Dendritic cell treated with granulocyte-macrophage colony-stimulating factor and Interleukin-4, amounts not matched to agents 40 ng/mL and 50 ng/mL, for 4 days (primary cell): ENCODE data around the gene MAP3K12.
"Not testable (repeated sequence)": the region's sequence is repeated elsewhere in the genome, so short reads cannot be mapped to it uniquely, and the experiment has no call there.

Experiments
- H3K27ac Mint-ChIP-seq: one replicate; pipeline ENCODE4 v1.8.0; 2022; ENCODE audit warnings: mild to moderate bottlenecking, mixed read lengths
- H3K27me3 Mint-ChIP-seq: one replicate; pipeline ENCODE4 v1.8.0; 2022; ENCODE audit warnings: mild to moderate bottlenecking, mixed read lengths
- H3K36me3 Mint-ChIP-seq: one replicate; pipeline ENCODE4 v1.8.0; 2022; ENCODE audit warnings: low read depth, mixed read lengths
- H3K4me1 Mint-ChIP-seq: one replicate; pipeline ENCODE4 v1.8.0; 2022; ENCODE audit warnings: low read depth, mixed read lengths
- H3K4me3 Mint-ChIP-seq: one replicate; pipeline ENCODE4 v1.8.0; 2022; ENCODE audit warnings: mild to moderate bottlenecking, moderate library complexity, mixed read lengths
- H3K9me3 Mint-ChIP-seq: one replicate; pipeline ENCODE4 v1.8.0; 2022; ENCODE audit warnings: mixed read lengths
- intact Hi-C: fragments of 100-400 bp; cut with micrococcal nuclease; formaldehyde crosslinking; loops from one replicate; pipeline ENCODE4 v1.15.0; 2022

The MAP3K12 gene

DNA sequence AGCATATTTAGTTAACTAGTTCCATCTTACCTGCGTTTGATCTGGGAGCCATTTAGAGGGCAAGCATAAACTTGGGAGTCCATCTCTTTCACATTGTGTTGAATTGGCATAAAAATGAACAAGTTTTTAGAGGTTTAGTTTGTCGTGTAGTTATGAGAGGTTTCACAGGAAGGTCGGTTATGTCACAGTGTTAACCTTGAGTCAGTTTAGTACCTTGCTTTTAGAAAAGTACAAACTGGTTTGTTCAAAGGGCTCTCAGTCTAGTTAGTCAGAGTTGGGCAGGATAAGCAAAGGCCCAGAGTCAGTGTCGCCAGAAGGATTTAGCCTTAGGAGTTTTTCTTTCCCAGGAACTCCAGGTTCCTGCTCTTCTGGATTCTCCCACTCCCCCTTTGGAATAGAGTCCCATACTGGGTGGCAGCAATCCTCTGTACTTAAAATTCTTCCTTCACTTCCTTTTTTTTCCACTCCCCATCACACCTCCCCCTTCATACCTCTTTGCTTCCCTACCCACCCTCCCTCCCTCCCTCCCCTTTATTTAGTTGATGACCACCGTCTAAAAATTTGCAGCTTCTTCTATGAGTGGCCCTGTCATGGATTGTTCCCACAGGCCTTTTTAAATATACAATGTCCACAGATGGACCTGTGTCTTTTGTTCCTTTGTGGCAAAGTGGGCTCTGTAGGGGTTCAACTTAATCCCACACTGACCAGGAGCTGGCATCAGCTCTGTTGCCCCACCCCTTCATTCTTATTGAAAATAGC, 35.3 kb downstream of the MAP3K12 start:
- Mint-ChIP-seq H3K9me3 (no peaks in the 10 kb centered on the region), H3K4me1 (peaks cover 58% of the 10 kb centered on the region), H3K36me3 (peaks cover 100% of the 10 kb centered on the region), H3K27ac (no peak overlapping the region), H3K4me3 (no peak overlapping the region), H3K27me3 (no peaks in the 10 kb centered on the region)
- intact Hi-C loops, result no loop called here

DNA sequence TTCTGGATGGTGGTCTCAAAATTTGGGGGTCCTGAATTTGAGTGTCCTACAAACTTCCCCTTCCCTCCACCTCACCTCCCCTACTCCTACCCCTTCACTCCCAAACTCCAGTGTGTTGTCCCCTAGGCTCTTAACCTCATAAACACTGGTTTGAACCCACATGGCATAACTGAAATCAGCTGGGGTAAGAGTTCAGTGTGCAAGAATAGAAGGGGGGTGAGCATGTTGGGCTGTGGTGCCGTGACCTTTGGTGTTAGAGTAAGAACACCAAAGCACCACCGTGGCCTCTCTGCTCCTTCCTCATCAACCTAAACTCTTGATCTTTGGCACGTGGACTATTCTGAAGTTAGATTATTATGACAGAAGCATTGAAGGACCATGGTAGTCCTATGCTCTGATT, 36.3 kb downstream of the MAP3K12 start:
- H3K27me3 Mint-ChIP-seq, result no peaks in the 10 kb centered on the region
- no peaks in the 10 kb centered on the region for H3K9me3 Mint-ChIP-seq
- peaks cover 58% of the 10 kb centered on the region for H3K4me1 Mint-ChIP-seq
- H3K36me3 Mint-ChIP-seq, result peaks cover 100% of the 10 kb centered on the region
- no peak overlapping the region for H3K4me3 Mint-ChIP-seq
- H3K27ac Mint-ChIP-seq, result peak overlapping the region; percentile 15
- intact Hi-C loops, result no loop called here

DNA sequence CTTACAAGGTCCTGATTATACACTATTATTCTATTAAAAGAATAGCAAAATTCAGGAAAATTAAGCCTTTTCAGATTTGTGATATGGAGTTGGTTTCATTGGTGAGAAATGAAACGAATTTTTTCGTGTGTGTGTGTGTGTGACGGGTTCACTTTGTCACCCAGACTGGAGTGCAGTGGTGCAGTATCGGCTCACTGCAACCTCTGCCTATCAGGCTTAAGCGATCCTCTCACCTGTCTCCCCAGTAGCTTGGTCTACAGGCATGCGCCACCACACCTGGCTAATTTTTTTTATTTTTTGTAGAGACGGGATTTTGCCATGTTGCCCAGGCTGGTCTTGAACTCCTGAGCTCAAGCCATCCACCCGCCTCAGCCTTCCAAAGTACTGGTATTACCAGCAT, 37.7 kb downstream of the MAP3K12 start:
- H3K27me3 Mint-ChIP-seq, result no peaks in the 10 kb centered on the region

DNA sequence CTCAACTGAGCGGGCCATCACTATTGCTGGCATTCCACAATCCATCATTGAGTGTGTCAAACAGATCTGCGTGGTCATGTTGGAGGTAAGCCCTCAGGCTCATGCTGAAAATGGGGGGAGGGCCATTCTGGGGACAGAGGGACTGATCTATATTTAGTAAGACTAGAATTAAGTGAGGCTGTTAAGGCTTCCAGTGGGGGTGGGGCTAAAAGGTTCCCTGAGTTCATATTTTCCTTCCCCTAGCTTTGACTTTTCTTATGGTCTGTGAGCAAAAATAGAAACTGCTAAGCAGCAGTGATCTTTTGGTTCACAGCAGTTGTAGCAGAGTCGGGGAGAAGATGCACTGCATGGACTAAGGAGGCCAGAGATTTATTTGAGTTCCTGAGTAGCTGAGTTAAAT, 38.2 kb downstream of the MAP3K12 start:
- Mint-ChIP-seq H3K4me3 (no peak overlapping the region), H3K36me3 (peaks cover 100% of the 10 kb centered on the region), H3K27ac (no peak overlapping the region), H3K9me3 (no peaks in the 10 kb centered on the region), H3K4me1 (peaks cover 47% of the 10 kb centered on the region), H3K27me3 (no peaks in the 10 kb centered on the region)
- intact Hi-C loops, result no loop called here

More for the DNA sequence above, 37.7 kb downstream of the MAP3K12 start:
- Mint-ChIP-seq H3K27ac (no peak overlapping the region), H3K36me3 (peaks cover 100% of the 10 kb centered on the region), H3K9me3 (no peaks in the 10 kb centered on the region), H3K4me3 (no peak overlapping the region), H3K4me1 (peaks cover 52% of the 10 kb centered on the region)
- intact Hi-C loops, result no loop called here

DNA sequence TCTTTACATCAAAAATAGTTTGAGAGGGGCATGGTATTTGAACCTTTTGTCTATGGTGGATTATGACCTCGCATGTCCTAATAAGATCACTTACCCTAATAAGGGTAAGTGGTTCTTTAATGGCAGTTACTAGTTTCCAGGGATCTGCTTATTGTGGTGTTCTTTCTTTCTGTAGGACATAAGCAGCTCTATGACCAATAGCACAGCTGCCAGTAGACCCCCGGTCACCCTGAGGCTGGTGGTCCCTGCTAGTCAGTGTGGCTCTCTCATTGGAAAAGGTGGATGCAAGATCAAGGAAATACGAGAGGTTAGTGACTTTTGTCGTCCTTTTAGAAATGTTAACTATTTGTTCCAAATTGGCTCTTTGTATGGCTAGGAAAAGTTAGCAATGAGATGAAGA, 40.2 kb downstream of the MAP3K12 start:
- Mint-ChIP-seq H3K27ac (no peak overlapping the region), H3K9me3 (no peaks in the 10 kb centered on the region), H3K36me3 (peaks cover 100% of the 10 kb centered on the region), H3K4me3 (no peak overlapping the region), H3K27me3 (no peaks in the 10 kb centered on the region), H3K4me1 (peaks cover 39% of the 10 kb centered on the region)
- intact Hi-C loops, result no loop called here

DNA sequence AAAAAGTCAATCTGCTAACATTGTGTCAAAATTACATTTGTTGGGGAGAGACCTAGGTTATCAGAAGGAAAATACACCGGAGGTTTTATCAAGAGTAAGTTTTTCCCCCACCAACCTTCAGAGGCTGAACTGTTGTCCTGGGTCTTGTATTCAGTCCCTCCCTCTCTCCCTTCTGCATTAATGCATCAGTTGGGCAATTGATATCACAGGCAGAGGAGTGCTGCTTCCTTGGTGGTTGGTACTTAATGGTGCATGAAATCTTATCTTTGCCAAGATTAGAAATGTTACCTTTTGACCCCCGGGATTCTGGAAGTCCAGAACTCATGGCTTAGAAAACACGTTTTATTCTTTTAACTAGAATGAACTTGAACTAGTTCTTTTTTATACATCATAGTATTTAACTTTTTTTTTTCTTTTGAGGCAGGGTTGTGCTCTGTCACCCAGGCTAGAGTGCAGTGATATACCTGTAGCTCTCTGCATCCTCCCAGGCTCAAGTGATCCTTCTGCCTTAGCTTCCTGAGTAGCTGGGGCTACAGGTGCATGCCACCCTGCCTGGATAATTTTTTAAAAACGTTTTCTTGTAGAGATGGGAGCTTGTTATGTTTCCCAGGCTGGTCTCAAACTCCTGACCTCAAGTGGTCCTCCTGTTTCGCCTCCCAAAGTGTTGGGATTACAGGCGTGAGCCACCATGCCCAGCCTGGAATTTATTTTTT, 42.4 kb downstream of the MAP3K12 start:
- no peak overlapping the region for H3K27ac Mint-ChIP-seq
- H3K9me3 Mint-ChIP-seq, result no peaks in the 10 kb centered on the region
- H3K36me3 Mint-ChIP-seq, result peaks cover 99% of the 10 kb centered on the region
- H3K27me3 Mint-ChIP-seq, result no peaks in the 10 kb centered on the region
- peaks cover 32% of the 10 kb centered on the region for H3K4me1 Mint-ChIP-seq
- intact Hi-C loops, result no loop called here
- H3K4me3 Mint-ChIP-seq, result no peak overlapping the region

DNA sequence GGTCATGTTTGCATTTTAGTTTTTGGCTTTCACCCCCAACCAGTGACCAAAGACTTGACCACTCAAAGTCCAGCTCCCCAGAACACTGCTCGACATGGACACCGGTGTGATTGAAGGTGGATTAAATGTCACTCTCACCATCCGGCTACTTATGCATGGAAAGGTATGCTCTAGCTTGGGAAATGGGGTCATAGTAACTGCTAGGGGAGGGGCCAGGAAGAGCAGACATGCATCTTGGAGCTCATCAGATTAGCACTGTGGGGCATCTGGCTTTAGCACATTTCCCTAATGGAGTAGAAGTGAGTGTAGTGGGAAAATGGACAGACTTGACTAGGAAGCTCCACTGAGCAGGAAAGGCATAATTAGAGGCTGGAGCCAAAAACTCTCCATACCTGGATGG, 44.6 kb downstream of the MAP3K12 start:
- peaks cover 78% of the 10 kb centered on the region for H3K36me3 Mint-ChIP-seq
- intact Hi-C loops, result loop anchor here (5.0 kb wide), 1 partner anchor 273 kb away; the partner anchor contains the start of gene CALCOCO1
- H3K27me3 Mint-ChIP-seq, result no peaks in the 10 kb centered on the region
- no peak overlapping the region for H3K4me3 Mint-ChIP-seq
- H3K27ac Mint-ChIP-seq, result no peak overlapping the region
- peaks cover 26% of the 10 kb centered on the region for H3K4me1 Mint-ChIP-seq
- no peaks in the 10 kb centered on the region for H3K9me3 Mint-ChIP-seq

DNA sequence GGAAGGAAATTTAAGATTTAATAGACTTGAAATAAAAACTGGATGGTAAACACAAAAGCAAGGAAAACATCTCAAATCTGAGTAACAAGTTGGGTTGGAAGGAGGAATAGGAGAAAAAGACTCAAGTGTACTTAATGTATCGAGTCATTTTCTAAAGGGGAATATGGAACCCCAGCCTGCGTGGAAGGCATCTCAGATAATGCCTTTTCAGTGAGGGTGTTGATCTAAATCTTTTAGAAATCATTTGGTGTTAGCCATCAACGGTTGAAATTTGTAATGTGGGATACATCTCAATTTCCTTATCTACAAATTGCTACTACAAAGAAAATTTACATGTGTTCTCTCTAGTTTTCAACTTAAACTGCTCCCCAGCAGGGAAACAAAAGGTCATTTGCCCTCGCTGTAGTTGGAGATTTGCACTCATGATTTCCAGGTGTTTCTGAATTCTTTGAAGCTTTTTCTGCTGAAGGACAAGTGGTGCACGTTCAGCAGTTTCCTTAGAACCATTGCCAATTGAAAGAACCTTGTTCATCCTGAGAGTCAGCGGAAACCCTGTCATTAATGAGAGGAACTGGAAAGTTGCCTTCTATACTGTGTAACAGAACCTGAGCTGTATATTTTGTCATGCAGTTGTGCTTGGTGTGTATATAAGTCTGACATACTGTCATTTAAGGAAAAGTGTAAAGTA, 45.2 kb downstream of the MAP3K12 start:
- no peak overlapping the region for H3K27ac Mint-ChIP-seq
- peaks cover 26% of the 10 kb centered on the region for H3K4me1 Mint-ChIP-seq
- intact Hi-C loops, result loop anchor here (2.0 to 5.0 kb wide), 2 partner anchors 47 to 273 kb away; partner anchors contain the start of genes CALCOCO1 and TARBP2
- peaks cover 71% of the 10 kb centered on the region for H3K36me3 Mint-ChIP-seq
- no peak overlapping the region for H3K4me3 Mint-ChIP-seq
- H3K27me3 Mint-ChIP-seq, result no peaks in the 10 kb centered on the region
- H3K9me3 Mint-ChIP-seq, result no peaks in the 10 kb centered on the region

DNA sequence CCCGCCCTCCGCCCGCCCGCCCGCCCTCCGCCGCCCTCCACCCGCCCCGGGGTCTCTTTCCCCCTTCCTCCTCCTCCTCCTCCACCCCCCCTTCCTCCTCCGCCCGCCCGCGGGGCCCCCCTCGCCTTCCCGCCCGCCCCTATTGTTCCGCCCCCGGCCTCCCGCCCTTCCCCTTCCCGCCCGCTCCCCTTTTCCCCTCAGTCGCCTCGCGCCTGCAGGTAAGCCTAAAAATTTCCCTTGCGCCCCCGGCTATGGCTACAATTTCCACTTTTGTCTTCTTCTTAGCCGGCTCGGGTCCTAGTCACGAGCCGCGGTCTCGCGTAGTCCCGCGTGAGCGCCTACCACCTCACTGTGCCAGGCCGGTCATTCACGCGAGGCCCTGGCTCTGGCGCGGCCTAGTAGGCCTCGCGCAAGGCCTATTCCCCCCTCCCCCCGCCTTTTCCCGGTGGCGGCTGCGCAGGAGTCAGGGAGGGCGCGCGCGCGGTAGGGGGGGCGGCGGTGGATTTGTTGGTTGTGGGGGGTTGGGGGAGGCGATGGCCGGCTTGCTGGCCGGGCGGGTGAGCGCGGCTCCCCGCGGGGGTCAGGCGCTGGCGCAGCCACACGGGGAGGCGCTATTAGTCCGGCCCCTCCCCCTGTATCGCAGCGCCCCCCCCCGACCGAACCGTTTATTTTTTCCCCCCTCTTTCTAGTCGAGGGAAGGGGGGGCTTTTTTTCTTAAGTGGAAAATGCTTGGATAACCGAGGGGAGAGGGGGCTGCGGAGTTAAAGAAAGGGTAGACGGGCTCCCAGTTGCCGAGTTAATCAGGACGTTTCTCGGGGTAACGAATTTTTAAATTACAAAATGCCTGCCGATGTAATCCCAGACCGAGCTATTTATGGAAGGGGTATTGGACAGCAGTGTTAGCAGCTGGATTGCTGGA, 46.8 kb downstream of the MAP3K12 start:
- peak overlapping the region; percentile 92 for H3K4me3 Mint-ChIP-seq
- no peaks in the 10 kb centered on the region for H3K9me3 Mint-ChIP-seq
- peaks cover 70% of the 10 kb centered on the region for H3K36me3 Mint-ChIP-seq
- no peaks in the 10 kb centered on the region for H3K27me3 Mint-ChIP-seq
- peak overlapping the region; percentile 96 for H3K27ac Mint-ChIP-seq
- H3K4me1 Mint-ChIP-seq, result peaks cover 30% of the 10 kb centered on the region
- intact Hi-C loops, result loop anchor here (2.0 to 5.0 kb wide), 2 partner anchors 48 to 275 kb away; partner anchors contain the start of genes CALCOCO1 and TARBP2

DNA sequence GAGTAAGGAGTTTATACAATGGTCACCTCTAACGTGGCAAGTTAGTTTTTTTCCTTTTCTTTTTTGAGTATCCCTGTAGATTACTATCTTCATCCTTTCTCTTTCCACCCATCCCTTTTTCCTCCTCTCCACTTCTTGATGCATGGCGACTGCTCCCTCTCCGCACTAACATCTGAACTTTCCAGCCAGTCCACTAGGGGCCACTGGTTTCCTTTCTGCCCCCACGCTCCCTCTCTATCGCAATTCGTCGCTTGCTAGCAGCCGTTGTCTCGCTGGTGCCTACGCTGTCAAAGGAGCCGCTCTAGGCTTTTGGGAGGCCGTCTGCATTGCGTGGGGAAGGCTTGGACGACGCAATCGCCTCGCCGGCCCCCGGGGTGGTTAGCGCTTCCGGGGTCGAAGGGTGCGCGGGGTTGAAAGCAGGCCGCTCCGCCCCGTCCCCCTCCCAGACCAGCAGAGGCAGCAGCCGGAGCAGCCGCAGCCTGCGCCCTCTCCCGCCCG, 47.5 kb downstream of the MAP3K12 start, which contains the start of gene PCBP2:
Gene PCBP2, plus strand, starts transcription at position 442 of the 498 bp plus-strand sequence. CDS start 2,699 bp downstream, outside the sequence.
- H3K9me3 Mint-ChIP-seq, result no peaks in the 10 kb centered on the region
- H3K27me3 Mint-ChIP-seq, result no peaks in the 10 kb centered on the region
- peaks cover 67% of the 10 kb centered on the region for H3K36me3 Mint-ChIP-seq
- intact Hi-C loops, result loop anchor here (1.0 to 5.0 kb wide), 3 partner anchors 10 to 276 kb away; partner anchors contain the start of genes CALCOCO1, PRR13 and TARBP2
- H3K4me1 Mint-ChIP-seq, result peaks cover 31% of the 10 kb centered on the region
- peak within 1 kb of the TSS; percentile 92 for H3K4me3 Mint-ChIP-seq
- peak within 1 kb of the TSS; percentile 96 for H3K27ac Mint-ChIP-seq

DNA sequence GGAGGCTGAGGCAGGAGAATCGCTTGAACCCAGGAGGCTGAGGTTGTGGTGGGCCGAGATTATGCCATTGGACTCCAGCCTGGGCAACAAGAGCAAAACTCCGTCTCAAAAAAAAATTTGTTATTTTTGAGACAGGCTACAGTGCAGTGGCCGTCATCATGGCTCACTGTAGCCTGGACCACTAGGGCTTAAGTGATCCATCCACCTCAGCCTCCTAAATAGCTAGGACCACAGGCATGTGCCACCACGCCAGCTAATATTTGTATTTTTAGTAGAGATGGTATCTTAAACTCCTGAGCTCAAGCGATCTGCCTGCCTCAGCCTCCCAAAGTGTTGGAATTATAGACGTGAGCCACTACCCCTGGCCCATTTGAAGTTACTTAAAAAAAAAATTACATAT, 48.3 kb downstream of the MAP3K12 start:
- Mint-ChIP-seq H3K4me3 (no peak overlapping the region), H3K27me3 (no peaks in the 10 kb centered on the region), H3K27ac (no peak overlapping the region), H3K9me3 (no peaks in the 10 kb centered on the region), H3K36me3 (peaks cover 67% of the 10 kb centered on the region), H3K4me1 (peaks cover 33% of the 10 kb centered on the region)
- intact Hi-C loops, result loop anchor here (1.0 to 5.0 kb wide), 2 partner anchors 10 to 276 kb away; partner anchors contain the start of genes CALCOCO1 and PRR13

DNA sequence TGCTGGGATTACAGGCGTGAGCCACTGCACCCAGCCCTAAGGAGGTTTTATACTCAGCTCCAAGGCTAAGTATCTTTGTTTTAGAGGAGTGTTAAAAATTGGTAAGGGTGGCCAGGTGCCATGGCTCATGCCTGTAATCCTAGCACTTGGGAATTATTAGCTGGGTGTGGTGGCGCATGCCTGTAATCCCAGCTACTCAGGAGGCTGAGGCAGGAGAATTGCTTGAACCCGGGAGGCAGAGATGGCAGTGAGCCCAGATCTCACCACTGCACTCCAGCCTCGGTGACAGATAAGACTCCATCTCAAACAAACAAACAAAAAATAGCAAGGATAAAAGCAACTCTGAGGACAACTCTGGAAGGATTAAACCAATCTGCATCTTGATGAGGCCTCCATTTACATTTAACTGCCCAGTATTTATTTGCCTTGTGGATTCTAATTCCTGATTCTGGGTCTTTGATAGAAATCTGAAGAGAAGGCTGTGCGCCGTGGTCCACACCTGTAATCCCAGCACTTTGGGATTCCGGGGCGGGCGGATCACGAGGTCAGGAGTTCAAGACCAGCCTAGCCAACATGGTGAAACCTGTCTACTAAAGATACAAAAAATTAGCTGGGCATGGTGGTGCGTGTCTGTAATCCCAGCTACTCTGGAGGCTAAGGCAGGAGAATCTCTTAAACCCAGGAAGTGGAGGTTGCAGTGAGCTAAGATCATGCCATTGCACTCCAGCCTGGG, 54.5 kb downstream of the MAP3K12 start:
- not testable (repeated sequence) for H3K4me3 Mint-ChIP-seq
- Mint-ChIP-seq H3K27ac (peak overlapping the region; percentile 46), H3K4me1 (peaks cover 43% of the 10 kb centered on the region)

More for the DNA sequence above, 54.5 kb downstream of the MAP3K12 start:
- intact Hi-C loops, H3K27me3 Mint-ChIP-seq, H3K9me3 Mint-ChIP-seq: not testable (repeated sequence)
- peaks cover 72% of the 10 kb centered on the region for H3K36me3 Mint-ChIP-seq
